HG02981 (cell line): ENCODE data around the gene MEGF8.

ENCODE experiments used
- ATAC-seq: cut with Tn5 transposase; IDR thresholded peaks from one replicate; pipeline ENCODE4 v1.9.1; 2021; ENCODE audit warnings: mild to moderate bottlenecking, moderate library complexity; ENCODE audit not compliant: unreplicated experiment

The MEGF8 gene, protein sequence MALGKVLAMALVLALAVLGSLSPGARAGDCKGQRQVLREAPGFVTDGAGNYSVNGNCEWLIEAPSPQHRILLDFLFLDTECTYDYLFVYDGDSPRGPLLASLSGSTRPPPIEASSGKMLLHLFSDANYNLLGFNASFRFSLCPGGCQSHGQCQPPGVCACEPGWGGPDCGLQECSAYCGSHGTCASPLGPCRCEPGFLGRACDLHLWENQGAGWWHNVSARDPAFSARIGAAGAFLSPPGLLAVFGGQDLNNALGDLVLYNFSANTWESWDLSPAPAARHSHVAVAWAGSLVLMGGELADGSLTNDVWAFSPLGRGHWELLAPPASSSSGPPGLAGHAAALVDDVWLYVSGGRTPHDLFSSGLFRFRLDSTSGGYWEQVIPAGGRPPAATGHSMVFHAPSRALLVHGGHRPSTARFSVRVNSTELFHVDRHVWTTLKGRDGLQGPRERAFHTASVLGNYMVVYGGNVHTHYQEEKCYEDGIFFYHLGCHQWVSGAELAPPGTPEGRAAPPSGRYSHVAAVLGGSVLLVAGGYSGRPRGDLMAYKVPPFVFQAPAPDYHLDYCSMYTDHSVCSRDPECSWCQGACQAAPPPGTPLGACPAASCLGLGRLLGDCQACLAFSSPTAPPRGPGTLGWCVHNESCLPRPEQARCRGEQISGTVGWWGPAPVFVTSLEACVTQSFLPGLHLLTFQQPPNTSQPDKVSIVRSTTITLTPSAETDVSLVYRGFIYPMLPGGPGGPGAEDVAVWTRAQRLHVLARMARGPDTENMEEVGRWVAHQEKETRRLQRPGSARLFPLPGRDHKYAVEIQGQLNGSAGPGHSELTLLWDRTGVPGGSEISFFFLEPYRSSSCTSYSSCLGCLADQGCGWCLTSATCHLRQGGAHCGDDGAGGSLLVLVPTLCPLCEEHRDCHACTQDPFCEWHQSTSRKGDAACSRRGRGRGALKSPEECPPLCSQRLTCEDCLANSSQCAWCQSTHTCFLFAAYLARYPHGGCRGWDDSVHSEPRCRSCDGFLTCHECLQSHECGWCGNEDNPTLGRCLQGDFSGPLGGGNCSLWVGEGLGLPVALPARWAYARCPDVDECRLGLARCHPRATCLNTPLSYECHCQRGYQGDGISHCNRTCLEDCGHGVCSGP (N-terminal part only)

GRCh38 chr19:42325308-42325895 is at the start of gene MEGF8:
Gene MEGF8 (plus strand): TSS chr19:42325635. CDS start chr19:42326244, 609 bp downstream.
- peak; percentile 84 for ATAC-seq

DNA sequence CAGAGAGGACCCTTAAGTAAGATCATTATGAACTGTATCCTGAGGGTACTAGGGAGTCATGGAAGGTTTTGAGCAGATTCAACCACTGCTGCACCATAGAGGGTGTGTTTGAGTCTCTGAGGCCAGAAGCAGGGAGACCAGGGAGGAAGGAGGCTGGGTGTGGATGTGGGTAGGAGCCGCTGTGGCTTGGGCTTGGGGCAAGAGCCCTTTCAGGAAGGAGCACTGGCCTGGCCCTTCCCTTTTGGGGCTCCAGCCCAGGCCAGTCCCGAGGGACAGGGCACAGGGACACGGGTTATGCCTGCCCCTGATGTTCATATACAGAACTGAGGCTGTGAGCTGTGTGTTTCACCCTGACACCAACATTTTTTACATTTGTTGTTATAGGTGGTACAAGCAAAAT is 49.2 kb upstream of the MEGF8 start:
- ATAC-seq, result no peak

GRCh38 chr19:42276821-42277220 is 48.6 kb upstream of the MEGF8 start:
- ATAC-seq, result no peak

DNA sequence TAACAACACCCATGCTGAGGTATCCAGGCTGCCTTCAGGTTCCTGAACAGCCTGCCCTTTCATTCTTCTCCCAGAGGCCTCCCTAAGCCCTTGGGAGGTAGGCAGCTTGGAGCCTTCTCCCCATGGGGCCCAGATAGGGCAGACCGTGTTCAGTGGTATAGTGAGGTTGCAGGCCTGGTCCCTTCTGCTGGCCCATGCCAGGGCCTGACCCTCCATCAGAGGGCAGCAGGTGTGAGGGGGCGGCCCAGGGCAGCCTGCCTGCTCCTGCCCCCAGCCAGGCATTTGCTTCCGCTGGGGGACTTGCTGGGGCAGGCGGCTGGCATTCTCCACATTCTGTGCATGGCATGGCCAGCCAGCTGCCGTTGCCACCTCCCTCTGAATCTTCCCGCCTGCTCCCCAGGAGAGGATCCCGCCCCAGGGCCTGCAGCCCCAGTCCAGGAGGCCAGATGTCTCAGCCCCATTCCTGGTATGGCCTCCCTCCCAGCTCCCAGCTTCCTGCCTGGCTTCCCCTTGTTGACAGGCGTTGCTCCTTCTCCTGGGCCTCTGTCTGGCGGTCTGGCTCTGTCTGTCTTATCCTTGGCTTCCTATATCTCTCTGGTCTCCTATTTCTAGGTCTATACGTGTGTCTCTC is 47.5 kb upstream of the MEGF8 start:
- ATAC-seq, result no peak

DNA sequence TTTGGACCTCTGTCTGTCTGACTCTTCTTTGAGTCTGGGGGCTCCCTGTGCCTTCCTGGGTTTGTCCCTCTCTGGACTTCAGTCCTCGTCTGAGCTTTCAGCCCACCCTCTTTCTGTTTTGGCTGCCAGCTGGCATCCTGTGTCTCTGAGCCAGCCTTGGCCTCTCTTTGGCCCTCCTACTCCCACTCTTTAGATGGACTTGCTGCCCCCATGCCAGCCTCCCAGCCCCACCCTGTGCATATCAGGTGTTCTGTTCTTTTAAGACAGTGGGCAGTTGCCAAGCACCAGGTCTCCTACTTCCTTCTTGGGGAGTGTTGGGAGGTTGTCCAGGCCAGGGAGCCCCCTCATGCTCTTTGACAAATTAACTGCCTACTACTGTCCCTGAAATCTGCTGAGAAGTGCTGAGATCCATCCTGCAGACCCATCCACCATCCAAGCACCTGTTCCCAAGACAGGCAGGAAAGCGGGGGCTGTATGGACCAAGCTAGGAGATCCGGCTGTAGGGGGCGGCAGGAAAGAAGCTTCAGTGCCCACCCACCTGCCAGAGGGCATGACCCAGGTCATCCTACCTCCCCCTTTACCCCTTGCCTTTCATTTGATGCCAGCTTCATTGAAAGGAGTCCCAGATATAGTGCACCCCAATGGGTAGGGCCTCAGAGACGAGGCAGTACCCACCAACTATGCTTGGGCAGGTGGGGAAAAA is 46.8 kb upstream of the MEGF8 start:
- no peak for ATAC-seq

DNA sequence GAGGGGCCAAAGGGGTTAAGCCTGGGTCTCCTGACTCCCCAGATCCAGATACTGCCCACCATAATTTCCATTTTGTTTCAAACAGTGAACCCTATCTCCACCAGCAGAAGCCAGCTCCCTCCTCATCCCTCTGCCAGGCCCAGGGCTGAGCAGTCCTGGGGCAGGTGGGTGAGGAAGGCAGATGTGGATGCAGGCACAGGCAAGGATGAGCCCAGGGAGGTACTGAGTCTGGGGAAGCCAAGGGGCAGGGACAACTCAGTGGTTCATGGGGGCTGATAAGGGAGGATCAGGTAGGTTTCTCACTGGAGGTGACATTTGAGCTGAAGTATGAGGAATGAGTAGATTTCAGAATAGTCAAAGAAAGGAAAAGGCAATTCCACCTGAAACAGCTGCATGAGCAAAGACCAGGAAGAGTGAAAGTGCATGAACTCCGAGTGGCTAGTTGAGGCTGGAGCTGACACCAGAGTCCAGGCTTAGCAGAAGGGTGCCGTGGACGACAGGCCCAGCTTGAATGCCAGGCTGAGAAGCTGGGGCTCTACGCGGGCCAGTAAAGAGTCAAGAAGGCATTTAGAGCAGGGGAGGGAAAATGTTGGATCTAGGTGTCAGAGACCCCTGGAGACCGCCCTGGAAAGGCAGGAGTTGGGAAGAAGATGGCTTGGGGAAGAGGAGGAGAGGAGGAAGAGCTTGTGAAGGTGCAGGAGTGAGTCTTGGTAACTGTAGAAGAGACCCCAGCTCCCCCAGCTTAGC is 46.1 kb upstream of the MEGF8 start:
- no peak for ATAC-seq

GRCh38 chr19:42279902-42280814 is 45.3 kb upstream of the MEGF8 start:
- ATAC-seq, result peak; percentile 39

DNA sequence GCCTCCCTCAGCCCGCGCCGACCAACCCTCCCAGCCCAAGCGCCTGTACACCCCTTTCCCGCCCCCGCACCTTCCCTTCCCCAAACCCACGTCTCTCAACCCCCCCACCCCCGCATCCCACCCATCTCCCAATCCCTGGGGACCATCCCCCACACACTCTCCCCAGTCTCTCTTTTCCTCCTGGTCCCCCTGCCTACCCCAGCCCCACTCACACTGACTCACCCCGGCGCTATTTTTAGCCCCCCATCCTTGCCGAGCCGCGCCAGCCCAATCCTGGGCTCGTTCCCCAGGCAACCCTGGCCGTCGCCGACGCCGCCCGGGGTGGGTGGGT is 44.7 kb upstream of the MEGF8 start:
- ATAC-seq, result no peak

GRCh38 chr19:42281146-42281826 is 44.1 kb upstream of the MEGF8 start:
- ATAC-seq, result no peak

DNA sequence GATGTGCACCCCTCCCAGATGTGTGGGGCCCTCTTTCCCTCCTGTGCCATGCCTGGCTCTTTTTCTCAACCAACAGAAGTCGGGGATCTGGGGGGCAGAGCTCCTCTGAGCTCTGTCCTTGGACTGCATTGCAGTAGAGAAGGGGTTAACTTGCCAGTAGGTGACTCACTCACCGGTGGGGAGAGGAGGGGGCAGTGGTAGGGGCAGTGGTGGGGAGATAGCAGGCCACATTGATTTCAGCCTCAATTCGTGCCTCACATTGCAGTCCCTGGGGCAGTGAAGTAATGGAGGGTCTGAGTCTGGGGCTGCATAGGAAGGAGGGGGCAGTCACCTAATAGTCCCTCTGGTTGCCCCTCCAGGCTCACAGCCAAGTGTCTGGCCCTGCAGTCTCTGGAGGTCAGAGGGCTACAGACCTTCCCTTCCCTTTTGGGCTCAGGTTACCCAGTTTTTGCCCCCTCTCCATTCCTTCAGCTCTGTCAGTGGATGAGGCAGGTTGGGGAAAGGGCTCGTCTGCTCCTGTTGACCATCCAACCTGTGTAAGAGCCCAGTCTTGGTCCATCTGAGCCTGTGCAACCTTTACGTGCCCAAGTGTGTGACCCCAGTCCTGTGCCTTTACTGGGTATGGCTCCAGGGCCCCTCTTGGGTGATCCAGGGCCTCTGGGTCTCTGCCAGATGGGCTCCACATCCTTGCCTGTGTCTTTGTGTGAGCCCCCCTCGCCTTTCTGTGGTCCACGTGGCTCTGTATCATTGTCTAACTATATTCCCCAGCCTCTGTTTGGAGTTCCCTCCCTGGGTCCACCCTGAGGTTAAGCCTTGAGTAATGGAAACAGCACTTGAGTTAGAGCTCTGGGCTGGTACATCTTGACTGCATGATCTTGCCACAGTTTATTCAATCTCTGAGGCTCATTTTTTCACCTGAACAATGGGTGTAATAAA is 43.3 kb upstream of the MEGF8 start:
- ATAC-seq, result no peak

DNA sequence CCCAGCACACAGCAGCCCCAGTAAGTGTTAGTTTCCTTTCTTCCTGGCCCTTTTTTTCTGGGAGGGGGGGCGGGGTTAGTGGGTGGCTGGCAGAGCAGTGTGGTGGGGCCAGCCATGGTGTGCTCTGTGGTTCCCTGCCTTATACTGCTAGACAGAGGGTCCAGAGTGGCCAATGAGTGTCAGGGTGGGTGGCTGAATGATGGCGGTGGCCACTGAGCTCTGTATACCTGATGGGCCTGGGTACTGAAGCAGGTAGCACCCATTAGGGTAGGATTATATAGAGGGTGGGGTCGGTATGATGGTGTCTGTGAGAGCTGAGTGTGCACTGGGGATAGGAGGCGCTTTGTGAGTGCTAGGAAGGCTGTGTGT is 42.6 kb upstream of the MEGF8 start:
- no peak for ATAC-seq

- ATAC-seq, result peak; percentile 42
Observed at GRCh38 chr19:42283188-42284065, 42.0 kb upstream of the MEGF8 start.

GRCh38 chr19:42284066-42284501 is 41.4 kb upstream of the MEGF8 start:
- peak; percentile 25 for ATAC-seq

DNA sequence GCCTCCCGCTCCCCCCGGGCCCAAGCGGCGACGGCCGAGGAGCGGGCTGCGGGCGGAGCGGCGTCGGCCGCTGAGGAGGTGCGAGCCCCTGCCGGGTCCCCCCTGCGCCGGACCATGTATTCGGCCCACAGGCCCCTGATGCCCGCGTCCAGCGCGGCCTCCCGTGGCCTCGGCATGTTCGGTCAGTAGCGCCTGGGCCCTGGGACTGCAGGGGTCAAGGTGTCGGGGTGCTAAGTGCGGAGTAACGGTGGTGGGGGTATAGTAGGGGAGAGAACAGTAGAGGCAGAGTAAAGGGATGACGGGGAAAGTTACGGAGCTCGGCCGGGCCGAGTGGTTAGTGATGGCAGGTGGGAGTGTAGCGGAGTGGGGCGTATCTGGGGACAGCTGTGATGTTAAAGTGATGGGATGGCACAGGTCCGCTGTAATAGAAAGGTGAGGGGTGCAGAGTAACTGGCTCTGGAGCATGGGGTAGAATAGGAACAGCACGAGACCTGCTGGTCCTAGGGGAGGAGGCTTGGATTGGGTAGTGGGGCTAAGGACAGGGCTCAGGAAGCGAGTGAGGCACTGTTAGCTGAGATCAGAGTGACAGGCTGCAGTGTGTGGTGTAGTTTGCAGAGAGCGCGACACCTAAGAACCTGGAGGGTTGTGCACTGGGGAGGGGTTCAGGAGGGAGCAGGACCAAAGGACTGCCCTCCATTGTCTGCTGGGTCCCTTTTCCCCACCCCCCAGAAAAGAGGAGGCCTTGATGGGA is 40.7 kb upstream of the MEGF8 start:
- no peak for ATAC-seq

GRCh38 chr19:42285541-42285941 is 39.9 kb upstream of the MEGF8 start:
- no peak for ATAC-seq
